Fibroblast of the aortic adventitia (primary cell): ENCODE results near the gene PHACTR3. TPM values are rescaled to one million over a fixed set of nuclear protein-coding genes. Genes with fewer than 3 reads are reported as not detected.

Experiments used
- DNase-seq: peaks from one replicate; pipeline ENCODE4 v3.0.0-alpha.2; 2010; ENCODE audit warnings: low read depth
- H3K4me3 ChIP-seq: 2 replicates; pipeline ENCODE4 v1.5.1; 2011; ENCODE audit warnings: low read depth, mild to moderate bottlenecking, control low read depth, low read length, moderate library complexity
- total RNA-seq: library from RNA; depleted of rRNA; stranded (reverse); fragments of >200 nt; gene quantifications from 2 replicates; pipeline ENCODE4 v1.2.3, GENCODE V29; 2012; ENCODE audit warnings: low replicate concordance
- TF ChIP-seq, protein P1 (sequence below): IDR thresholded peaks from 2 replicates; pipeline ENCODE4 v1.5.1; 2011; ENCODE audit warnings: mild to moderate bottlenecking, low read length, control low read depth, inconsistent platforms; ENCODE audit not compliant: insufficient read depth

PHACTR3 gene
- total RNA-seq, 1 donor = not detected

DNA sequence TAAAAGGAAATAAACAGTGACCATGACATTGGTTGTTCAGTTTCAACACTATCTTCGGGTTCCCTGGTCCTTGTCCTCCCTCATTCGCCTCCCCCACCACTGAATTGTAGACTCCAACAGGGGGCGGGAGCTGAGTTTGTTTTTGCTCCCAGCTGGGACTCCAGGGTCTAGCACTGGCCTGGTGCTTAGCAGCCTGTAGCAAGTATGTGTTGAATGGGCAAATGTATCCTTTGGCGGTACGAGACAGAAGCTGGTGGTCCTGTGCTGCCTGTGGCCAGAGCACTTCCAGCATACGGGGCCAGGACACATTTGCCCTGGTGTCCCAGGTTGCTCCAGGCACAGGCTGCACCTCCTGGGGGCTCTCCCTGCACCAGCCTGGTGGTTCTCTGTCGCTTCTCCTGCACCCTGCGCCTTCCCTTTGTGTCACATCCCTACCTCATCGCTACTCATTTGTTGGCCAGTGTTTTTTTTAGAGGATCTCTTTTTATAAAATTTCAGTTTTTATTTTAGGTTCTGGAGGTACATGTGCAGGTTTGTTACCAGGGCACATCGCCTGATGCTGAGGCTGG, 40.1 kb downstream of the PHACTR3 start:
- DNase-seq = no peak
- TF ChIP-seq, protein P1, sequence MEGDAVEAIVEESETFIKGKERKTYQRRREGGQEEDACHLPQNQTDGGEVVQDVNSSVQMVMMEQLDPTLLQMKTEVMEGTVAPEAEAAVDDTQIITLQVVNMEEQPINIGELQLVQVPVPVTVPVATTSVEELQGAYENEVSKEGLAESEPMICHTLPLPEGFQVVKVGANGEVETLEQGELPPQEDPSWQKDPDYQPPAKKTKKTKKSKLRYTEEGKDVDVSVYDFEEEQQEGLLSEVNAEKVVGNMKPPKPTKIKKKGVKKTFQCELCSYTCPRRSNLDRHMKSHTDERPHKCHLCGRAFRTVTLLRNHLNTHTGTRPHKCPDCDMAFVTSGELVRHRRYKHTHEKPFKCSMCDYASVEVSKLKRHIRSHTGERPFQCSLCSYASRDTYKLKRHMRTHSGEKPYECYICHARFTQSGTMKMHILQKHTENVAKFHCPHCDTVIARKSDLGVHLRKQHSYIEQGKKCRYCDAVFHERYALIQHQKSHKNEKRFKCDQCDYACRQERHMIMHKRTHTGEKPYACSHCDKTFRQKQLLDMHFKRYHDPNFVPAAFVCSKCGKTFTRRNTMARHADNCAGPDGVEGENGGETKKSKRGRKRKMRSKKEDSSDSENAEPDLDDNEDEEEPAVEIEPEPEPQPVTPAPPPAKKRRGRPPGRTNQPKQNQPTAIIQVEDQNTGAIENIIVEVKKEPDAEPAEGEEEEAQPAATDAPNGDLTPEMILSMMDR = no peak
- no peak overlapping the region for H3K4me3 ChIP-seq

- TF ChIP-seq, protein P1 = no peak
- no peak overlapping the region for H3K4me3 ChIP-seq
- no peak for DNase-seq
Measured at GRCh38 chr20:59645271-59645670, 40.9 kb downstream of the PHACTR3 start.

DNA sequence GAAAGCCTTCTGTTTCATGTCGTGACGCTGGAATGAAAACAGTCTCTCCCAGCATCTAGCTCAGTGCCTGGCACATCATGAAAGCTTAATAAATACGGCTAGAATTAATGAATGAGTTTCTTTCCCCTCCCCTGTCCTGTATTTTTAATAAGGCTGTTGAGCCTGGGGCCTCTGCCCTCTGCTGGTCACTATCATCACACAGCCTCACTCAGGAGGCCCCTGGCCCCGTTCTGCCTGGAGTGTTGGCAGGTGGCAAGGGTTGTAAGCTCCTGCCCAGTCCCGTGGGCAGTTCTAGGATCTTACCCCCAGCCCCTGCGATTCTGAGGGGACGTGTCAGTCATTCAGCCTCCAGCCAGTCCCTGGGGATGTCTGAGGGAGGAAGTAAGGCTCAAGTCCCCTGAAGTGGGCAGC, 41.4 kb downstream of the PHACTR3 start:
- DNase-seq = no peak
- H3K4me3 ChIP-seq = no peak overlapping the region
- TF ChIP-seq, protein P1 = no peak

- no peak for DNase-seq
- no peak overlapping the region for H3K4me3 ChIP-seq
- TF ChIP-seq, protein P1 = no peak
Measured at GRCh38 chr20:59646487-59646886, 42.1 kb downstream of the PHACTR3 start.

GRCh38 chr20:59647271-59647670, 42.9 kb downstream of the PHACTR3 start:
- no peak for DNase-seq
- TF ChIP-seq, protein P1 = no peak

DNA sequence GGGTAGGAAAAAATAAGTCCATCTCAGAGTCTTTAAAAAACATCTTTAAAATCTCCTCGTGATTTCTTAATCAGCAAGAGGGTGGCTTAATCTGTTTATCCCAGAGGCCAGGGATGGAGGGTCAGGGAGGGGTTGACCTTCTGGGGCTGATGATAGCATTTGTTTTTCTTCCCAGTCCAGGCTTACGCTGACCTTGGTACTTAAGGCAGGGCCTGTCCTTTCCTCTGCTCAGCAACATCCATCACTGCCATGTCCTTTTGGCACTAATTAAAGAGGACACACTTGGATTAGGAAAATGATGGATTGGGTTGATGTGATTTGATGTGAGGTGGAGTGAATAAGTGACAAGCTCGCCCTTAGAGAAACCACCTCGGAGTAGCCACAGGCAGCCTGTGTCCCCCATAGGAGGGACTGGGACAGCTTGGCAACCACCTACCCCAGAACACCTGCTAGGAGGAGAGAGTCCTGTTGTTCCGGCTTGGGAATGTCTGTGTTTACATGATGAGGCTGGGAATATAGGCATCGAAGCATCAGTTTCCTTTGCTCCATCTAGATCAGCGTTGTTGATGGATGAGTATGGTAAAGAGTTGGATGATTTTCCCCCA, 44.2 kb downstream of the PHACTR3 start:
- TF ChIP-seq, protein P1 = no peak
- H3K4me3 ChIP-seq = no peak overlapping the region
- DNase-seq = no peak

More at GRCh38 chr20:59647271-59647670, 42.9 kb downstream of the PHACTR3 start:
- H3K4me3 ChIP-seq = no peak overlapping the region
